Left kidney (tissue), 2 donors: ENCODE measurements around the gene ITSN2. TPM values are rescaled to one million over a fixed set of nuclear protein-coding genes. Genes with fewer than 3 reads are reported as not detected.

Experiments used
- DNase-seq: peaks from one replicate; pipeline ENCODE4 v3.0.0-alpha.2; 2013
- polyA plus RNA-seq: library from polyadenylated mRNA; unstranded; fragments of 120-200 nt; gene quantifications from one replicate; pipeline ENCODE4 v1.2.1, GENCODE V29; 2013; ENCODE audit not compliant: insufficient read length

Gene ITSN2
- polyA plus RNA-seq, 1 donor, result 32.2 TPM

- no peak for DNase-seq
Observed at GRCh38 chr2:24176326-24176725, 184.0 kb downstream of the ITSN2 start.

- DNase-seq, result no peak
Observed at GRCh38 chr2:24175631-24176187, 184.6 kb downstream of the ITSN2 start.

- no peak for DNase-seq
Observed at GRCh38 chr2:24174851-24175277, 185.5 kb downstream of the ITSN2 start, which contains the start of gene FAM228A. Gene FAM228A (plus strand): TSS chr2:24175053. CDS start chr2:24175481, 428 bp downstream.

GRCh38 chr2:24169023-24169422 lies 191.3 kb downstream of the ITSN2 start:
- DNase-seq, result no peak

GRCh38 chr2:24164416-24164973 lies 195.8 kb downstream of the ITSN2 start:
- no peak for DNase-seq

- DNase-seq, result no peak
Observed at GRCh38 chr2:24163601-24164000, 196.7 kb downstream of the ITSN2 start.

GRCh38 chr2:24163186-24163585 lies 197.2 kb downstream of the ITSN2 start:
- DNase-seq, result no peak

- no peak for DNase-seq
Observed at GRCh38 chr2:24162494-24162893, 197.8 kb downstream of the ITSN2 start.

GRCh38 chr2:24160761-24161160 lies 199.6 kb downstream of the ITSN2 start:
- DNase-seq, result no peak

- DNase-seq, result no peak
Observed at GRCh38 chr2:24159708-24160107, 200.6 kb downstream of the ITSN2 start.

- DNase-seq, result no peak
Observed at GRCh38 chr2:24158131-24158530, 202.2 kb downstream of the ITSN2 start.

GRCh38 chr2:24153478-24153877 lies 206.9 kb downstream of the ITSN2 start:
- no peak for DNase-seq

Other genes with a start within 250 kb of the ITSN2 start
- 2.2 TPM for gene PFN4, start 237.2 kb downstream of the ITSN2 start, polyA plus RNA-seq
- 29.7 TPM for gene FAM228B, start 237.1 kb downstream of the ITSN2 start, polyA plus RNA-seq
- 1.3 TPM for gene FAM228A, start 185.5 kb downstream of the ITSN2 start, polyA plus RNA-seq
- gene NCOA1, start 130.7 kb upstream of the ITSN2 start, polyA plus RNA-seq, result 51.7 TPM